Spleen (tissue), 11 donors: ENCODE results near the gene RAD54L. TPM values are rescaled to one million over a fixed set of nuclear protein-coding genes. Genes with fewer than 3 reads are reported as not detected.
A peak's percentile ranks its signal among the peaks of the same experiment; 100 is the strongest.

ENCODE experiments used
- DNase-seq: peaks from one replicate; pipeline ENCODE4 v3.0.0-alpha.2; 2020
- H3K27ac ChIP-seq, 8 donors: fragments of 200-600 bp; sonication (generic) in 7 of 8; 1 replicate in 4 of 8; 2 replicates in 4 of 8; pipeline versions ENCODE4 v1.5.0 to v1.8.0; 2016 to 2021; ENCODE audit warnings: inconsistent platforms in 4 of 8, mild to moderate bottlenecking in 4 of 8, moderate library complexity in 1 of 8
- H3K27me3 ChIP-seq, 7 donors: fragments of 200-600 bp; sonication (generic) in 6 of 7; replicated peaks in 1 of 7; 1 replicate in 4 of 7; 2 replicates in 3 of 7; pipeline versions ENCODE4 v1.5.0 to v1.8.0; 2016 to 2021; ENCODE audit warnings: inconsistent platforms in 3 of 7, mild to moderate bottlenecking in 1 of 7
- H3K36me3 ChIP-seq, 6 donors: fragments of 200-600 bp; sonication (generic) in 5 of 6; 1 replicate in 4 of 6; 2 replicates in 2 of 6; pipeline versions ENCODE4 v1.5.0 to v1.8.0; 2016 to 2021; ENCODE audit warnings: inconsistent platforms in 2 of 6
- H3K4me1 ChIP-seq, 6 donors: fragments of 200-600 bp; sonication (generic) in 5 of 6; 1 replicate in 3 of 6; 2 replicates in 3 of 6; pipeline versions ENCODE4 v1.5.0 to v1.8.0; 2016 to 2021; ENCODE audit warnings: inconsistent platforms in 3 of 6
- H3K4me3 ChIP-seq, 8 donors: fragments of 200-600 bp; sonication (generic) in 7 of 8; 1 replicate in 4 of 8; 2 replicates in 4 of 8; pipeline versions ENCODE4 v1.5.0 to v1.8.0; 2016 to 2021; ENCODE audit warnings: inconsistent platforms in 4 of 8, mild to moderate bottlenecking in 4 of 8, moderate library complexity in 2 of 8
- H3K9me3 ChIP-seq, 8 donors: fragments of 200-600 bp; sonication (generic) in 7 of 8; 1 replicate in 4 of 8; 2 replicates in 4 of 8; pipeline versions ENCODE4 v1.5.0 to v1.8.0; 2016 to 2021; ENCODE audit warnings: inconsistent platforms in 4 of 8
- POLR2A ChIP-seq, 3 donors: fragments of 450-650 bp; IDR thresholded peaks; one replicate each; pipeline ENCODE4 v1.5.1; 2017; ENCODE audit warnings: antibody characterized with exemption in 3 of 3, mild to moderate bottlenecking in 1 of 3
- POLR2AphosphoS5 ChIP-seq, 3 donors: sonication (generic); formaldehyde crosslinking; IDR thresholded peaks; one replicate each; pipeline ENCODE4 v1.5.1; 2017; ENCODE audit warnings: antibody characterized with exemption in 3 of 3
- WGBS, 5 donors: extraction: QIAGEN DNeasy Blood & Tissue Kit in 3 of 5; methylation state at CpG; one replicate each; pipeline versions ENCODE4 v1.1.5 to v1.1.7; 2013 to 2018; 5-methylcytosine and 5-hydroxymethylcytosine counted together
- intact Hi-C: fragments of 100-400 bp; cut with DNase I; formaldehyde crosslinking; loops from one replicate; pipeline ENCODE4 v1.15.0; 2023; ENCODE audit warnings: low total_unique reads
- polyA plus RNA-seq, 3 donors: library from polyadenylated mRNA; stranded (reverse); fragments of 200-250 nt; gene quantifications; one replicate each; pipeline ENCODE4 v1.2.1, GENCODE V29; 2013
- total RNA-seq, 7 donors: library from RNA; depleted of rRNA in 3 of 7; stranded (reverse); fragments of >200 nt in 3 of 7; fragmentation: NEBNext Ultra II Directional in 4 of 7; extraction: Animal tissue kit (Norgen Biotek cat#: 25700) in 4 of 7; gene quantifications; one replicate each; pipeline versions ENCODE4 v1.1.0 to v1.2.1, GENCODE V29; 2016 to 2021
- TF ChIP-seq, protein P1 (sequence below), 11 experiments: fragments of 200-600 bp in 7 of 11; fragments of 450-650 bp in 4 of 11; sonication (generic) in 4 of 11; IDR thresholded peaks in 8 of 11; conservative IDR thresholded peaks in 3 of 11; 1 replicate in 7 of 11; 2 replicates in 4 of 11; pipeline versions ENCODE4 v1.4.0 to v1.8.0; 2016 to 2021; ENCODE audit warnings: antibody characterized with exemption in 11 of 11, inconsistent platforms in 4 of 11, mild to moderate bottlenecking in 1 of 11
- donor health status: healthy with polysubstance abuse.
- donor health status: DM: no; HTN: no; CAD: no; lungs with moderate emphysema.
- donor health status: DM: no; HTN: no; CAD: no.
- donor health status: Bipolar disorder and iron deficiency.
- donor health status: healthy.
- donor health status: DM: no; HTN: no; CAD: no.
- donor health status: DM: yes; HTN: yes; CAD: no.

RAD54L gene
- total and polyA plus RNA-seq, 10 donors = 2.4 to 9.2 (median 2.9) TPM

DNA sequence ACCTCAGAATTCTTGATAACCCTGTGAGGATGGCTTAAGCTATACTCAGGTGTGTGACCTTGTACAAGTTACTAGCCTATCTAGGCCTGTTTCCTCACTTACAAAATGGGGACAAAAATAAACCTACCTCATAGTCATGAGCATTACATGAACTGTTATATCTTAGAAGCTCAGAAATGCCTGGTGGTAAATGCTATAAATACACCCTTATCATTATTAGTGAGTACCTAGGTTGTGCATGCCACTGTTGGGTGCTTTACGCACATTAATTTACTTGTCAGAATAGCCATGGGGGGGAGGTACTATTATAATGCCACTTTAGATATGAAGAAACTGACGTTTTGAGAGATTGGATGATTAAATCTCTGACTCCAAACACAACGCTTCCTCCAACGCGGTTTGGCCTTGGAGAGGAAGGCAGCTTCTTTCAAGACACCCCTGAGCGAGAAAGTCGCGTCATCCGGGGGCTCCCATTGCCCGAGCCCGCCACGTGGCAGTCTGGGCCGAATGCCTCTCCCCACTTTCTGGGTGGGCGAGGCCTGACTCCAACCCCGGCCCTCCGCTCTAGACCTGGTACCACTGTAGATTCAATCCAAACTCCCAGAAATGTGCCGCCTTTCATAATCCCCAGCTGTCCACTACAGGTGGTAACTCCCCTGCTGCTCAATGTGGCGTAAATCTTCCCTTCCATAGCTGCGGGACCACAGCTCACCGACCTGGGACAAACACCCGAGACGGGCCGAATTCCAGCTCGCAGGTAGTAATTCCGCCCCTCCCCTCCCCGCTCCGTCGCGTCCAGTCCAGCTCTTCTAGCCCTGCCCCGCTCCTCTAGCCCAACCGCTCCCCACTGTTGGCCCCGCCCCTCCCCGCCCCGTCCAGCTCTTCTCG lies 771 bp upstream of the RAD54L start:
- Histone ChIP-seq H3K4me3 (peak overlapping the region; percentile 45 to 88 (median 64)), H3K9me3 (no peaks in the 10 kb centered on the region), H3K27ac (peak overlapping the region in 7 of 8 donors; percentile 11 to 79 (median 72)), H3K36me3 (peaks cover 0 to 8% (median 0%) of the 10 kb centered on the region in 6 donors), H3K27me3 (no peaks in the 10 kb centered on the region), H3K4me1 (peaks cover 0 to 24% (median 18%) of the 10 kb centered on the region in 6 donors)
- intact Hi-C loops = loop anchor here (5.0 kb wide), 1 partner anchor 56 kb away; the partner anchor contains the start of genes LRRC41 and UQCRH
- DNase-seq = peak; percentile 90
- TF ChIP-seq POLR2AphosphoS5 (IDR thresholded peaks at IDR 0.05) = no peak
- TF ChIP-seq, protein P1, sequence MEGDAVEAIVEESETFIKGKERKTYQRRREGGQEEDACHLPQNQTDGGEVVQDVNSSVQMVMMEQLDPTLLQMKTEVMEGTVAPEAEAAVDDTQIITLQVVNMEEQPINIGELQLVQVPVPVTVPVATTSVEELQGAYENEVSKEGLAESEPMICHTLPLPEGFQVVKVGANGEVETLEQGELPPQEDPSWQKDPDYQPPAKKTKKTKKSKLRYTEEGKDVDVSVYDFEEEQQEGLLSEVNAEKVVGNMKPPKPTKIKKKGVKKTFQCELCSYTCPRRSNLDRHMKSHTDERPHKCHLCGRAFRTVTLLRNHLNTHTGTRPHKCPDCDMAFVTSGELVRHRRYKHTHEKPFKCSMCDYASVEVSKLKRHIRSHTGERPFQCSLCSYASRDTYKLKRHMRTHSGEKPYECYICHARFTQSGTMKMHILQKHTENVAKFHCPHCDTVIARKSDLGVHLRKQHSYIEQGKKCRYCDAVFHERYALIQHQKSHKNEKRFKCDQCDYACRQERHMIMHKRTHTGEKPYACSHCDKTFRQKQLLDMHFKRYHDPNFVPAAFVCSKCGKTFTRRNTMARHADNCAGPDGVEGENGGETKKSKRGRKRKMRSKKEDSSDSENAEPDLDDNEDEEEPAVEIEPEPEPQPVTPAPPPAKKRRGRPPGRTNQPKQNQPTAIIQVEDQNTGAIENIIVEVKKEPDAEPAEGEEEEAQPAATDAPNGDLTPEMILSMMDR (IDR thresholded peaks at IDR 0.05 in 8 of 11, conservative IDR thresholded peaks at IDR 0.05 in 3 of 11) = no peak
- TF ChIP-seq POLR2A (IDR thresholded peaks at IDR 0.05) = no peak
- WGBS, 5 donors = 1 to 4% (median 2%) methylated on average over 25 to 35 of the region's 35 CpGs

DNA sequence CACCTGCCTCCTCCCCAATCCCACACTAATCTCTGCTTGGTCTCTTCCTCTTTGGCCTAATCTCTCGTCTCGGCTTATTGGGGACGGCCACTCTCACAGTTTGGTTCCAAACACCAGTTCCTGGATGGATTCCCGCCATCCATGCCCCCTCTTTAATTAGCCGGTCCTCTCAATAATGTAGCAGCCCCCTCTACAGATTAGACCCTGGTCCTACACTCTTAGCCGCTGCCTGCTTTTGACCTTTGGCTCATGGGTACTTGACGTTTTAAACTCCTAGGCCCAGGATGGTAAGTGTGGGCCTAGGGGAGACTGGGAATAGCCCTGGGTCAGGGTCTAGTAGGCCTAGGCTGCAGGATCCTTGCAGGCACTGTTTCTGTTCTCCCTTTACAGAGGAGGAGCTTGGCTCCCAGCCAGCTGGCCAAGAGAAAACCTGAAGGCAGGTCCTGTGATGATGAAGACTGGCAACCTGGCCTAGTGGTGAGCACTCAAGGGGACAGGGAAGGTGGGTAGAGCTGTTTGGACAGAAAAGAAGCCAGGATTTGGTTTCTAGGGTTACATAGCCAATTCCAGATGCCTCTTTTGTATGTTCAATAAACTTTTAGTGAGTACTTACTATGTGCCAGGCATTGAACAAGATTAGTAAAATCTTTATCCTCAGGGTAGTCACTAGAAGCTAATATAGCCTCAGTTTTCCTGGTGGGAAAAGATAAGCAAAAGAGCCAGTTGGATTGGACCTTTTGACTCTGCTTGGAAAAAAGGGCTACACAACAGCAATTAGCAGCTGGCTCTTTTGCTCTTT lies 758 bp downstream of the RAD54L start:
- Histone ChIP-seq H3K27me3 (no peaks in the 10 kb centered on the region), H3K4me1 (peaks cover 0 to 24% (median 18%) of the 10 kb centered on the region in 6 donors), H3K36me3 (peaks cover 0 to 19% (median 0%) of the 10 kb centered on the region in 6 donors), H3K9me3 (no peaks in the 10 kb centered on the region), H3K4me3 (peak overlapping the region; percentile 57 to 88 (median 69)), H3K27ac (peak overlapping the region in 3 of 8 donors; percentile 48 to 63 (median 48))
- WGBS, 5 donors = 3 to 7% (median 4%) methylated on average over 7 of the region's 7 CpGs
- peak; percentile 78 for DNase-seq
- intact Hi-C loops = loop anchor here (5.0 kb wide), 1 partner anchor 54 kb away; the partner anchor contains the start of genes LRRC41 and UQCRH
- no peak for TF ChIP-seq POLR2AphosphoS5 (IDR thresholded peaks at IDR 0.05)
- TF ChIP-seq POLR2A (IDR thresholded peaks at IDR 0.05) = no peak
- TF ChIP-seq, protein P1 (IDR thresholded peaks at IDR 0.05 in 8 of 11, conservative IDR thresholded peaks at IDR 0.05 in 3 of 11) = no peak

DNA sequence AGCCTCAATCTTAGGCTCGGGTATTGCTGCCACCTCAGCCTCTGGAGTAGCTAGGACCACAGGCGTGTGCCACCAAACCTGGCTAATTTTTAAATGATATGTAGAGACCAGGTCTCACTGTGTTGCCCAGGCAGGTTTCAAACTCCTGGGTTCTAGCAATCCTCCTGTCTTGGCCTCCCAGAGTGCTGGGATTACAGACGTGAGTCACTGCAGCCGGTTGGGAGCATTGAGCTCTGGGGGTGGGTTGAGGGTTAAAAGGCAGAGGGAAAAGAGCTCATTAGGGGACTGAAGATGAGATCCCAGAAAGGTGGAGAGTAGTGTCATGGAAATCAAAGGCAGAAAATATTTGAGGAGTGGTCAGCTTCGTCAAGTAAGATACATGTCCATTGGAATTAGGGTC lies 7.1 kb downstream of the RAD54L start:
- TF ChIP-seq POLR2A (IDR thresholded peaks at IDR 0.05) = no peak
- TF ChIP-seq, protein P1 (IDR thresholded peaks at IDR 0.05 in 8 of 11, conservative IDR thresholded peaks at IDR 0.05 in 3 of 11) = no peak
- no peak for TF ChIP-seq POLR2AphosphoS5 (IDR thresholded peaks at IDR 0.05)
- Histone ChIP-seq H3K9me3 (no peaks in the 10 kb centered on the region), H3K27me3 (no peaks in the 10 kb centered on the region), H3K4me1 (no peaks in the 10 kb centered on the region), H3K36me3 (peaks cover 0 to 33% (median 0%) of the 10 kb centered on the region in 6 donors), H3K27ac (no peak overlapping the region), H3K4me3 (no peak overlapping the region)
- WGBS, 5 donors = 93 to 99% (median 96%) methylated on average over 5 of the region's 5 CpGs
- intact Hi-C loops = no loop called here
- no peak for DNase-seq
